ENCODE data around the gene KCNJ12.
A peak's percentile ranks its signal among the peaks of the same experiment; 100 is the strongest.

GRCh38 chr17:21452377-21453143, 76.4 kb downstream of the KCNJ12 start:
- TF ChIP-seq, protein P1, sequence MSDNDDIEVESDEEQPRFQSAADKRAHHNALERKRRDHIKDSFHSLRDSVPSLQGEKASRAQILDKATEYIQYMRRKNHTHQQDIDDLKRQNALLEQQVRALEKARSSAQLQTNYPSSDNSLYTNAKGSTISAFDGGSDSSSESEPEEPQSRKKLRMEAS (IDR thresholded peaks at IDR 0.05), result peak; percentile 76
- TF ChIP-seq RAD21 (IDR thresholded peaks at IDR 0.05; ENCODE audit: low read depth) (peak; percentile 67), CTCF (IDR thresholded peaks at IDR 0.05 in 2 of 3, conservative IDR thresholded peaks at IDR 0.05 in 1 of 3; ENCODE audit: borderline replicate concordance in 1 of 3, insufficient read depth in 1 of 3, low read depth in 2 of 3, low read length in 2 of 3) (peak; percentile 67 to 72 (median 69); a peak in 5 of 6 replicates), FOSL1 (IDR thresholded peaks at IDR 0.05; ENCODE audit: low read depth) (no peak), POLR2AphosphoS5 (IDR thresholded peaks at IDR 0.05; ENCODE audit: low read depth, low read length) (no peak), POLR2A (IDR thresholded peaks at IDR 0.05; ENCODE audit: borderline replicate concordance, extremely low read depth, insufficient read depth, insufficient read length) (no peak), ELF1 (IDR thresholded peaks at IDR 0.05; ENCODE audit: borderline replicate concordance, low read depth) (peak; percentile 39; the same call in 1 of the 2 replicates), ATF3 (IDR thresholded peaks at IDR 0.05) (no peak), ZNF274 (IDR thresholded peaks at IDR 0.05; ENCODE audit: low read depth, low read length) (no peak), YY1 (IDR thresholded peaks at IDR 0.05; ENCODE audit: extremely low read depth, insufficient replicate concordance, low read depth, low read length) (no peak), EZH2phosphoT487 (IDR thresholded peaks at IDR 0.05; ENCODE audit: borderline replicate concordance) (no peak)
- TF ChIP-seq, protein P2, sequence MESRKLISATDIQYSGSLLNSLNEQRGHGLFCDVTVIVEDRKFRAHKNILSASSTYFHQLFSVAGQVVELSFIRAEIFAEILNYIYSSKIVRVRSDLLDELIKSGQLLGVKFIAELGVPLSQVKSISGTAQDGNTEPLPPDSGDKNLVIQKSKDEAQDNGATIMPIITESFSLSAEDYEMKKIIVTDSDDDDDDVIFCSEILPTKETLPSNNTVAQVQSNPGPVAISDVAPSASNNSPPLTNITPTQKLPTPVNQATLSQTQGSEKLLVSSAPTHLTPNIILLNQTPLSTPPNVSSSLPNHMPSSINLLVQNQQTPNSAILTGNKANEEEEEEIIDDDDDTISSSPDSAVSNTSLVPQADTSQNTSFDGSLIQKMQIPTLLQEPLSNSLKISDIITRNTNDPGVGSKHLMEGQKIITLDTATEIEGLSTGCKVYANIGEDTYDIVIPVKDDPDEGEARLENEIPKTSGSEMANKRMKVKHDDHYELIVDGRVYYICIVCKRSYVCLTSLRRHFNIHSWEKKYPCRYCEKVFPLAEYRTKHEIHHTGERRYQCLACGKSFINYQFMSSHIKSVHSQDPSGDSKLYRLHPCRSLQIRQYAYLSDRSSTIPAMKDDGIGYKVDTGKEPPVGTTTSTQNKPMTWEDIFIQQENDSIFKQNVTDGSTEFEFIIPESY (IDR thresholded peaks at IDR 0.05; ENCODE audit: extremely low read depth, insufficient replicate concordance, low read length), result no peak
- TF ChIP-seq, protein P3, sequence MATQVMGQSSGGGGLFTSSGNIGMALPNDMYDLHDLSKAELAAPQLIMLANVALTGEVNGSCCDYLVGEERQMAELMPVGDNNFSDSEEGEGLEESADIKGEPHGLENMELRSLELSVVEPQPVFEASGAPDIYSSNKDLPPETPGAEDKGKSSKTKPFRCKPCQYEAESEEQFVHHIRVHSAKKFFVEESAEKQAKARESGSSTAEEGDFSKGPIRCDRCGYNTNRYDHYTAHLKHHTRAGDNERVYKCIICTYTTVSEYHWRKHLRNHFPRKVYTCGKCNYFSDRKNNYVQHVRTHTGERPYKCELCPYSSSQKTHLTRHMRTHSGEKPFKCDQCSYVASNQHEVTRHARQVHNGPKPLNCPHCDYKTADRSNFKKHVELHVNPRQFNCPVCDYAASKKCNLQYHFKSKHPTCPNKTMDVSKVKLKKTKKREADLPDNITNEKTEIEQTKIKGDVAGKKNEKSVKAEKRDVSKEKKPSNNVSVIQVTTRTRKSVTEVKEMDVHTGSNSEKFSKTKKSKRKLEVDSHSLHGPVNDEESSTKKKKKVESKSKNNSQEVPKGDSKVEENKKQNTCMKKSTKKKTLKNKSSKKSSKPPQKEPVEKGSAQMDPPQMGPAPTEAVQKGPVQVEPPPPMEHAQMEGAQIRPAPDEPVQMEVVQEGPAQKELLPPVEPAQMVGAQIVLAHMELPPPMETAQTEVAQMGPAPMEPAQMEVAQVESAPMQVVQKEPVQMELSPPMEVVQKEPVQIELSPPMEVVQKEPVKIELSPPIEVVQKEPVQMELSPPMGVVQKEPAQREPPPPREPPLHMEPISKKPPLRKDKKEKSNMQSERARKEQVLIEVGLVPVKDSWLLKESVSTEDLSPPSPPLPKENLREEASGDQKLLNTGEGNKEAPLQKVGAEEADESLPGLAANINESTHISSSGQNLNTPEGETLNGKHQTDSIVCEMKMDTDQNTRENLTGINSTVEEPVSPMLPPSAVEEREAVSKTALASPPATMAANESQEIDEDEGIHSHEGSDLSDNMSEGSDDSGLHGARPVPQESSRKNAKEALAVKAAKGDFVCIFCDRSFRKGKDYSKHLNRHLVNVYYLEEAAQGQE (IDR thresholded peaks at IDR 0.05; ENCODE audit: low read depth), result no peak

All from HCT116 (cell line).